ENCODE data around the gene SCARB2. TPM values are rescaled to one million over a fixed set of nuclear protein-coding genes. Genes with fewer than 3 reads are reported as not detected.

SCARB2 gene
- total and polyA plus RNA-seq, 2 of the 4 experiments (the other 2 are of a cell fraction): 69.2 to 102 TPM

DNA sequence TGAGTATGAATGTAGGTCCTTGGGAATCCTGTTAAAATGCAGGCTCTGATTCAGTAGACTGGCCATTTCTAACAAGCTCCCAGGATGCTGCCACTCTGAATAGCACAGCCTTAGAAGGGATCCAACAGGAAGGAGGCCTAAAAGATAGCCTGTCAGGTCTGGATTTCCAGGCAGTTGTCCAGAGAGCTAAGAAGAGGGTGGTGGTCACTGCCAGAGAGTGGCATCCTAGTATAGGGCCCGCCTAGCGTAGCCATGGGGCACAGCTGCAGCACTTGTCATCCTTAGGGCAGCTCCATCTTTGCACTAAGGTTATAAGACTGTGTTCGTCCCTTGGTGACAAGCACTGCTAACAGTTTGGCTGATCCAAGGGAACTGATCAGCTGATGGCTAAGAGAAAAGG lies 44.9 kb downstream of the SCARB2 start:
- H3K4me2 ChIP-seq (ENCODE audit: low read depth, low read length): no peak overlapping the region
- no peaks in the 10 kb centered on the region for H3K9me3 ChIP-seq (ENCODE audit: control insufficient read depth, insufficient read depth, low read length)
- ATAC-seq (ENCODE audit: low read depth) (no peak), DNase-seq (no peak)
- H4K5ac ChIP-seq (ENCODE audit: low read depth, low read length): no peak overlapping the region
- H2AFZ ChIP-seq (replicated peaks; ENCODE audit: low read length, poor library complexity): no peak overlapping the region
- ChIA-PET CTCF (no interaction called here), POLR2A (ENCODE audit: unreplicated experiment) (no interaction called here)
- H2BK20ac ChIP-seq (ENCODE audit: low read depth, low read length): no peak overlapping the region
- no peak overlapping the region for H3K9ac ChIP-seq (ENCODE audit: low read depth, low read length)
- H2BK120ac ChIP-seq (ENCODE audit: low read depth, low read length): no peak overlapping the region
- no peak overlapping the region for H3K27ac ChIP-seq (ENCODE audit: insufficient read depth, low read length)
- no peak overlapping the region for H2AK5ac ChIP-seq (ENCODE audit: low read depth, low read length)
- peaks cover 33% of the 10 kb centered on the region for H3K36me3 ChIP-seq (ENCODE audit: control insufficient read depth, insufficient read depth, low read length)
- H3K4ac ChIP-seq (ENCODE audit: low read depth, low read length): no peak overlapping the region
- H2BK5ac ChIP-seq (ENCODE audit: low read depth, low read length, poor library complexity, severe bottlenecking): no peak overlapping the region
- no peak overlapping the region for H2BK15ac ChIP-seq (ENCODE audit: low read depth, low read length)
- no peak overlapping the region for H4K91ac ChIP-seq (ENCODE audit: insufficient read depth, low read depth, low read length)
- TF ChIP-seq RCOR1 (IDR thresholded peaks at IDR 0.05; ENCODE audit: insufficient replicate concordance, low read length): no peak
- no peak for TF ChIP-seq MXI1 (IDR thresholded peaks at IDR 0.05; ENCODE audit: borderline replicate concordance, low read depth, low read length)
- no peak for TF ChIP-seq MAZ (IDR thresholded peaks at IDR 0.05; ENCODE audit: borderline replicate concordance, low read depth, low read length)
- no peaks in the 10 kb centered on the region for H4K20me1 ChIP-seq (ENCODE audit: insufficient read depth, low read length)
- no peaks in the 10 kb centered on the region for H3K27me3 ChIP-seq (ENCODE audit: control insufficient read depth, insufficient read depth, low read length)
- H3K56ac ChIP-seq (ENCODE audit: extremely low read depth, insufficient read depth, low read length): no peak overlapping the region
- H3K79me1 ChIP-seq (ENCODE audit: low read depth in 1 of 2, low read length in 2 of 2): peaks cover 3 to 4% of the 10 kb centered on the region in 2 experiments; a peak in 2 of 4 replicates
- no peak overlapping the region for H2AK9ac ChIP-seq (replicated peaks; ENCODE audit: low read depth, low read length, poor library complexity)
- dilution Hi-C loops (cut with HindIII; ENCODE audit: low sequenced_read_pairs, unreplicated experiment): no loop called here
- no peak overlapping the region for H4K8ac ChIP-seq (ENCODE audit: low read depth in 2 of 2, low read length in 2 of 2)
- intact Hi-C loops (cut with micrococcal nuclease): no loop called here
- no peaks in the 10 kb centered on the region for H3K4me1 ChIP-seq (ENCODE audit: control insufficient read depth, insufficient read depth, low read length)
- no peaks in the 10 kb centered on the region; the same call in 1 of the 2 replicates for H3K9me1 ChIP-seq (ENCODE audit: insufficient read depth, low read length)
- WGBS, 2 experiments (ENCODE audit: extremely low coverage in 2 of 2, insufficient read length in 1 of 2): 100% methylated on average over 2 of the region's 3 CpGs; no CpG with 5 or more reads in 1 of the 2 experiments
- H3K18ac ChIP-seq (ENCODE audit: low read depth, low read length): no peak overlapping the region
- no TSS peak for BruUV-seq (replicated peaks)
- H3K4me3 ChIP-seq (ENCODE audit: insufficient read depth, low read depth, low read length): no peak overlapping the region
- H3K23ac ChIP-seq (ENCODE audit: low read depth, low read length): no peak overlapping the region
- H3K14ac ChIP-seq (replicated peaks; ENCODE audit: low read depth, low read length): no peak overlapping the region
- in situ Hi-C loops (cut with MboI; ENCODE audit: low sequenced_read_pairs): no loop called here
